HL-60/S4 treated with phorbol 12-myristate 13-acetate at 8.2 ng/mL for 4 days and 3 days (cell line): ENCODE data around the gene C1orf53.

Experiments used
- in situ Hi-C: fragments of 300-500 bp; cut with MboI; formaldehyde crosslinking; loops from 2 replicates; pipeline ENCODE4 v1.15.0; 2022; ENCODE audit warnings: low sequenced_read_pairs

Gene C1orf53

DNA sequence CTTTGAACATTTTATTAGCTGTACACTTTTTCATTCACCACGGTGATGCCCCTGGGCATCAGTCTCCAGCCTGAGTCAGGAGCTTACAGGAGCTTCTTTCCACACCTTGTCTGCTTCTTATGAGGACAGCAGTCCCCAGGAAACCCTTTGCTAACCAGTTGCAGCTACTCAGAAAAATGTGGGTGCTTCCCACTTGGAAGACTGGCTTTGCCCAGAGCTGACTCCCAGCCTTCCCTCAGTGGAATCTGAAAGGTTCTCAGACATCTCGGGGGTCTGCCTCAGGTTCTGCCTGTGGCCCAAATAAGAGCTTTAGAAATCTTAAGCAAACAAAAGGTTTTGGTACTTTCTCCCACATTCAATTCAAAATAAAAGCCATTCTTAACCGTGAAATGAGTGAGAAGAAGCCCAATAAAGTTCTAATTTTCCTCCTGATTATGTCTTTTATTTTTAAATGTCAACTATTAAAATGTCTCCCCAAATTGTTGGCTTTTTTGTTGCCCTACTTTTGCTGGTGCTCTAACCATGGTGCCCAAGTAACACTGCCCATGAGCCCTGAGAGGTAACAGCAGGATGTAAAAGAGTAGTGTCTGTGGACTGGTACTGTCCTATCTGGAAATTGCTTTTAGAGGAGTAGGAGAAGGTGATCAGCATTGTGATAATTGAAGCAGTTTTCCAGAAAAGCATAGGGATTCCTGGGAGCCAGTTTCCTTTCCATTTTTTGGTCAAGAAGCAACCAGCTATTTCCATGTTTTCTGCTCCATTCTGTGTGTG, 5.6 kb downstream of the C1orf53 start:
- in situ Hi-C loops = no loop called here

DNA sequence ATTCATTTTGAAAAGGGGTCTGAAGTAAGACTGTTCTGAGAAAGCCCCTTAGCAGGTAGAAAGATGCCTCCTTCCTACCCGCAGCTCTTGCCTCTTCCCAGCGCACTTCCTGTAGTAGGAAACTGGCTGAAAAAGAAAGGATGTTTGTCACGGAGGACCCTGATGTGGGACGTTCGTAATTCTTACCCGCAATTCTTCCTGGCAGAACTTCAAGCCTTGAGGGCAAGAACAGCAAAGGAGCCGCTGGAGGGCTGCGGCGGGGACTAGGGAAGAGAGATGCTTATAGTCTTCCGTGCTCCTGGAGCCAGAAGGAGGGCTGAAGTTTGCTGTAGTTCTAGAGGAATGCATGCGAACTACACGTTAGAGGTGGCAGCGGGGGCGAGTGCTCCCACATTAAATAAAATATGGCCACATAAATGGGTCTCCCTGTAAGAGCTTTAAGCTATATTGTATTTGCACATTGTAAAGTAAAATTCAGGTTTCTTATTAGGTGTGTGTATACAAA, 6.3 kb downstream of the C1orf53 start:
- in situ Hi-C loops = no loop called here

DNA sequence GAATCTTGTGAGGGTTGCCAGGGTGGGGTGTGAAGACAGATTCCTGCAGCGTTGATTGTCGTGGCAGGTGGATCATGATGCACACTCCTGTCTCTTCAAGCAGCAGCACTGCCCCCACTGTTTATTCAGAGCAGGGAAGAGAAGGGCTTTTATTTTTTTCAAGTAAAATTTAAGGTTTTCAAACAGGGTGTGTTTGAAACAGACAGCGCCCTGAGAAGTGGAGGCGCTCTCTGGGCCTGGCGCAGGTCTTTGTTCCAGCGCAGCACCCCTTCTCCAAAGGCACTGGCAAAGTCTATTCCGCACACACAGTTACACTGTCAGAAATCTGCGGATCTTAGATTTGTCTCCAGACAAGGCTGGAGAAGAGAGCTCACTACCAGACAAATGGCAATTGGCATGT, 7.0 kb downstream of the C1orf53 start:
- in situ Hi-C loops = no loop called here

DNA sequence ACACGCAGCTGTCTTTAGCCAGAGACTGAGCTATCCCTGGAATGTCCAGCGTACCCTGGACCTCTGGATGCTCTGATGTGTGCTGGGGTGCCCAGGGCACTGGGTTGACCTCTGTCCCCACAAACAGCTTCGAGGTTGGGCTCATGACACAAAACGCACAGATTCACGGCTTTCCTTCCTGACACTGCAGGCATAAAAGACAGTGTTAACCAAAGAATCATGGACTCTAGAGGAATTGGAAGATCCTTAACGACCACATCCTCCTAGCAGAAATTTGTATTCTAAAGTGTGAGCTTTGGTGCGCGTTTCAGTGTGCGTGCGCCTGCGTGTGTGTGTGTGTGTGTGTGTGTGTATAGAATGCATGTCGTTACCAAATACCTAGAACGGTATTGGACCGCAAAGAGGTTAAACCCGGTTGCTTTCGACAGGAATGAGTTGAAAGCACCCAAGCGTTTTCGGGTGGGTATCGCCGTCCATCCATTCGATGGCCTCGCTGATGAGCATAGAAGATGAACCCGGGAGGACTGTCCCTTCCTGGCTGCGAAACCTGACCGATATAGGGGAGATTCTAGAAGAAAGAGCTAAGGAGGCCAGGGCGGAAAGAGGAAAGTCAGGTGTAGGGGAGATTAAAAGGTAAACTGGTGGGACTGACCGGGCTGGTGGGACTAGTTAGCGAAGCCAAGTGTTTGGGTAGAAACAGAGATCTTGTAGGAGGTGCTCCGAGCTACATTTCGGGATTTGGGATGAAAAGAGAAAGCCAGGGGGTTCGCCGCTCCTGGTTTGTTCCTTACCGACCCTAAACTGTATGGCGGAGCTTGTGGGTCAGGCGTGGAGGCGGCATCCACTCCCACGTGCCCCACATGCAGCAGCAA, 7.9 kb downstream of the C1orf53 start:
- in situ Hi-C loops = no loop called here

DNA sequence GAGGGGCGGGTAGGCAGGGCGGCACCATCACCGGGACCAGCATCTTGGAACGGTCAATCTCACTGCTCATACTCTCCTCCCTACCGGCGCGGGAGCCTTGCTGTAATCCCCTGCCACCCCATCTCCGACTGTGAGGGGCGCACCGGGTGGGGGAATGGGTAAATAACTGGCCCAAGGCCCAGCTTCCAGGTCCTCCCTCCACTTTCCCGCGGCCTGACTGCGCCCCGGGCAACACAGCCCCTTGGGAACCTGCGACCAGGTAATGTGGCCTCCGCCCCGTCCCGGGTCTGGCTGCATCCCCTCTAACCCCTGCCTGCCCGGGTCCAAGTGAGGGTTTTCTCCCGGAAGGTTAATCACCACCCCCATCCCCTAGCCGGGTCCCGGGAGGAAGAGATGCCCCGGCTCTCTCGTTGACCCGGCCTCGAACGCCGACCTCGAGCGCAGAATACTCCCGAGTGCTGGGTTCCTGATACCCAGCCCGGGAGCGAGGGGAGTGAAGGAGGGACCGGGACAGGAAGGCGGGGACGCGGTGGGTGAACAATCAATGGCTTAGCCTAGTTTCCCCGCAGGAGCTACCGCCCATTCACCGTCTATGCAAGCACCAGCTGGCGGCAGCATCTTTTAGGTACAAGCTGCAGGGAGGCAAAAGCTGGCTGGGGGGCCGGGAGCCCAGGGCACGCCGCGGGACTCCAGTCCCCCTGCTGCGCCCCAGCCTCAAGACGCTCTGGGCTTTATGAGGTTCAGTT, 8.9 kb downstream of the C1orf53 start:
- in situ Hi-C loops = no loop called here

DNA sequence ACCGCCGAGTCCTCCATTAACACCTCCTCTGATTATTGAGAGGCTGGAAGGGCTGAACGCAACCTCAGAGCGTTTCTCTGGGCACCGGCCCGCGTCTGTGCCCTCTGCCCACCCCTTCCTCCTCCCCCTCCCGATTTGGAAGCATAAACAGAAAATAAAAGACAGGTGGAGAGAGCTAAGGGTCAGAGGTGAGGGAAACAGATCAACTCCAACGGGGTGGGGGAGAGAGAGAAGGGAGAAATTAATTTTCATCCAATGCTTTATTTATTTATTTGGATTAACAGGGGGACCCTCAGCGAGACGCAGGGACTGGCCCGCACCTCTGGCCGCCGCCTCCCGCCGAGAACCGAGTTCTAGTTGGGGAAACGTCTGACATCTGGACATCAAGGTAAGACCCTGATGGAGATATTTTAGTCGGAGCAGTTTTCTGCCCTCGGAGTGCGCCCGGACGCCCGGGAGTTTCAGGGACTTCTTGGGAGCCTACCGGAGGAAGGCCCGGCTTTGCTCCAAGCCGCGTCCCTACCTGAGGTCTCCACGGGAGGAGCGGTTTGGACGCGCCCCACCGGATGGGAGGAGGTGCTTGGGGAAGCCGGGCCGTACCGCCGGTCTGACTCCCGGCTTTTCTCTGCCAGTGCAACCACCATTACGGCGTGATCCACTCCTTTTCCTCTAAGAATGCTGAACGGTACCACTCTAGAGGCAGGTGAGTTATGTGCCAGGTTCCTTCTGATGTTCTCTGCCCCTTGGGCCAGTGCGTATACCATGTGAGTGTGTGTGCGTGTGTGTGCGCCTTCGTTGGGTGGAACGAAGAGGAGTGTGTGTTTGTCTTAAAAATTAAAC, 9.6 kb downstream of the C1orf53 start:
- in situ Hi-C loops = no loop called here

DNA sequence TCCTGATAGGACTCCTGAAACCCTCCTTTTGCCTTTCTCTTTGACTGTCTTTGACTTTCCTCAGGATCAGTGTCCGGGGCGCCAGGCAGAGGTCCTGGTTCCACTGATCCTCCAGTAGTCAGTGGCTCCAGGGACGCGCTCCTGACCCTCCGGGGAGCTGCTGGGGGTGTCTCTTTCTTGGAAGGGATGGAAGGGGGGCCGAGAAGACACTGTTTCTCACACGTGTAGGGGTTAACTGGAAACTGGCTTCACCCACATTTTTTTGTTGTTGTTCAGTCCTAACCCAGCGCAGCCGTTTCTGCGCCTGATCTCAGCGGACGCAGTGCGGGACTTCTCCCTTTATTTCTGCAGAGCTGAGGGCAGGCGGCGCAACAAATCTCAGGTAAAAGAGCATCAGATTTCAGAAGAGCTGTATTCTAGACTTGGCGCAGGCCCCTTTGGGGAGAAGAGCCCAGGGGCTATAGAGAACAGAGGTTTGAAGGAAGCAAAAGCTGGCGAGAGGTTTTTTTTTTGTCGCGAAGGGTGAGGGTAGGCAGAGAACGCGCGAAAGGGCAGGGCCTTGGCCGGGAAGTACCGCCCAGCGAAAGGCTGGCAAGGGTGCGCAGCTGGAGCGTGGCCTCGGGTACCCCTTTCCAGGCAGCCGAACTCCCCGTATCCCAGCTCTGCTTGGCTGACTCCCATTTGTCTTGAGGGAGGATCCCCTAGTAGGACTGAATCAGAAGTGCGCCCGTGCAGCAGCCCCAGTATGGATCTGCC, 10.5 kb downstream of the C1orf53 start:
- in situ Hi-C loops = no loop called here

DNA sequence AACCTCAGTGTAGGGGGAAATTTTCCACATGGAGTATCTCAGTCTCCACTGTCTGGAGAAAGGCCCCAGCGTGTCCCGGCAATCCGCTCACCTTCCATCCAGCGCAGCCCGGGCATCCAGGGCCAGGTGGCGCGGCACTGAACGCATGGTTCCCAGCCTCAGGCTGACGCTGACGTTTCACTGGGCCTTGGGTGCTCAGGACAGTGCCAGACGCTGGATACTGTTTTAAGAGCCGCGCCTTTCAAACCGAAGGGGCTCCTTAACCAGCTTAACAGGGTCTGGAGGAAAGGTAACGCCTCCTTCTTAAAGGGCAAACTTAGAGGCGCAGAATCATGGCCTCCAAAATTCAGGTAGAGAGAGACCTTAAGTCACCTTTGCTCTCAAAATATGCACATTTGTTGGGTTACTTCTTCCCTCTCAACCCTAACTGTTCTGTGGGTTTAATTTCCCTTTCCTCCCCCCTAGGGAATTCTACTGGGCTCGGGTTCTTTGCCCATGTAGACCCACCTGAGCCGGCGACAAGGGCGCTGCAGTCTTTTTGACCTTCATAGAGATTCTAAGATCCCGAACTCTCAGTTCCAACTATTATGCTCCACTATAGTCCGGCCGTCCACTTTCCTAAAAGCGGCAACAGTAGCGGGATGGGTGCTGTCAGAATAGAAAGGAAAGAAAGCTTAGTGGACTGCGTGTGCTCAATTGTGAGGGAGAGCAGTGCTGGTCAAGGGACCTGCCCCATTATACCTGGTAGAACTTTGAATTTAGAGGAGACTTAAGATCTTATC, 11.3 kb downstream of the C1orf53 start:
- in situ Hi-C loops = no loop called here

DNA sequence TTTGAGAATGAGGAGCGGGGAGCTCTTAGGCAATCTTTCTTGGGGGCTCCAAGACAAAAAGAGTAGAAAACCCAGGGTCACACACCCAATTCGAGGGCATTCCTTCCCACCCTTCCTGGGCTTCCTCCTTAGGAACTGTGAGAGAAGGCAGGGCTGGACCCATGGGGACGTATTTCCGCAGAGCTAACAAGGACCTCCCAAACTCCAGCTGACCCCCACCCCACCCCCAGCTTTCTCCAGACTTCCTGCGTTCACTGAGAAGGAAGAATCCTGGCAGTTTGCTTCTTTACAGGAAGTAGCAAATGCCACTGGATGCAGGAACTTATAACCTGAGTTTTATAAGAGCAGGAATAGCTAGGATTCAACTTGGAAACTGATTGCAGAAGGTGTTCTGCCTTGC, 12.1 kb downstream of the C1orf53 start:
- in situ Hi-C loops = no loop called here

DNA sequence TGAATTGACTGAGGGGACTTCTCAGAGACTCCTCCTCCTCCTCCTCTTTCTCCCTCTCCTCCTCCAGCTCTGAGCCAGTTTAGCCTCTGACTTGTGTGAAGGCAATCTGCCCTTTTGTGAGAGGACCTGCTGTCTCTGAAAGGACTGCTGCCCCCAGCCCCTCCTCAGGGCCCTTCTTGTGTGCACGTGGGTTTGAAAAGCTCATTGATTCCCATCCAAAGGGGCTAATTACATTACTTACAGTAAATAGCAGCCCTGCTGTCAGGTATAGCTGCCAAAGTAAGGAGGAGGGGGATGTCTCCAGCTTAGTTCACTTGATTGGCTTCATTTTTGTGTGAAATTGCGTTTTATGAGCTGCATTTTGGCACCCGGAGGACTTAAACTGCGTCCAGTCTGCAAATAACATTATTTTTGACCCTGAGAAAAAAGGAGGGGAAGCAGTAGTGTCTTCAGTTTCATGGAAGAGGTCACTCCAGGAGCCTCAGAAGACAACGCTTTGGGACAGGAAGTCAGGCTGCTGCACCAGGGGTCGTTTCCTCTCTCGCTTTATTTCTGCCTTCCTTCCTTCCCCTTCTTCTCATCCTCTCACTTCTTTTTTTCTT, 12.9 kb downstream of the C1orf53 start:
- in situ Hi-C loops = no loop called here

DNA sequence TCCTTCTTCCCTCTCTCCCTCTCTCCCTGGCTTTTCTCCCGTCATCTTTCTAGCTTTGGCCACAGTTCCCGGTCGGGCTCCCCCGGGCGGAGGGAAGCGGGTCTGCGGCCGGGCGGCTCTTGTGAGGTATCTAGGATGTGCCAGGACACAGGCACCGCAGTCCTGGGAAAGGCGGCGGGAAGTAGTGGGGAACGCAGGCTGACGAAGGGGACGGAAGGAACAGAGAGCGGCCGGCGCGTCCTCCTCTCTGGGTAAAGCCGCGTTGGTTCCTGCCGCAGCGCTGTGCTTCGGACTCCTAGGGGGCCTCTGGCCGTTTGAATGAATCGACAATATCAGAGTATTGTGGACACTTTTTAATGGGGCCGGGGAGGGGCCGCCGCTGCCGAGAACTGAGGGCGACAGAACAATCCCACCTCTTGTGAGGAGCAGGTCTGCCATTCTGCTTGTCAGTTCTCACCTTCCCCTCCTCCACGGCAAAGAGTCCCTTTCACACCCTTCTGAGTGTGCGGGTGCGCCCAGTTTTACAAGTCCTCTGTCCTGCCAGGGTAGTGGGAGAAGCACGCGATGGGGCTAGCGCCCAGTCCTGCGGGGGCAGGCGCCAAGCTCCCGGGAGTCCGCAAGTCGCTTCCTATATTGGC, 13.6 kb downstream of the C1orf53 start:
- in situ Hi-C loops = no loop called here

DNA sequence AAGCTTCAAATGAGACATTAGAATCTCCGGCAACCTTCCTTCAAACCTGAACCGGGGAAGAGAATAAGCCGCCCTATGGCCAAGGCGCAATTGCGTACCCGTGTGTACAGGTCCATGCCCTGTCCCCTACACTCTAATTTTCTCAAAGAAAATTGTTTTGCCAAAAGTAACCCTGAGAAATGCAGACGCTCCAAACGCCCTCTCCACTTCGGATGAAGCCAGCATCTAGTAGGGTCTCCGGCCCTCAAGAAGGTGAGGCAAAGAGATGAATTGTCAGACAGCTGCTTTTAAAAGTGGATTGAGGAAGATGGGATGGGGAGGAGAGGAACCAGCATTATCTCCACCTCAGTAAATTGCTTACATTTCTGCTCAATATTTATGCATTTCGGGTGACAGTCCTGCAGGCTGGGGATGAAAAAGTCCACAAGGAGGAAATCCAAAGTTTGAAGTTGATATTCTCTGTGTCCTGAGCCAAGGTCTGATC, 14.1 kb downstream of the C1orf53 start:
- in situ Hi-C loops = no loop called here

DNA sequence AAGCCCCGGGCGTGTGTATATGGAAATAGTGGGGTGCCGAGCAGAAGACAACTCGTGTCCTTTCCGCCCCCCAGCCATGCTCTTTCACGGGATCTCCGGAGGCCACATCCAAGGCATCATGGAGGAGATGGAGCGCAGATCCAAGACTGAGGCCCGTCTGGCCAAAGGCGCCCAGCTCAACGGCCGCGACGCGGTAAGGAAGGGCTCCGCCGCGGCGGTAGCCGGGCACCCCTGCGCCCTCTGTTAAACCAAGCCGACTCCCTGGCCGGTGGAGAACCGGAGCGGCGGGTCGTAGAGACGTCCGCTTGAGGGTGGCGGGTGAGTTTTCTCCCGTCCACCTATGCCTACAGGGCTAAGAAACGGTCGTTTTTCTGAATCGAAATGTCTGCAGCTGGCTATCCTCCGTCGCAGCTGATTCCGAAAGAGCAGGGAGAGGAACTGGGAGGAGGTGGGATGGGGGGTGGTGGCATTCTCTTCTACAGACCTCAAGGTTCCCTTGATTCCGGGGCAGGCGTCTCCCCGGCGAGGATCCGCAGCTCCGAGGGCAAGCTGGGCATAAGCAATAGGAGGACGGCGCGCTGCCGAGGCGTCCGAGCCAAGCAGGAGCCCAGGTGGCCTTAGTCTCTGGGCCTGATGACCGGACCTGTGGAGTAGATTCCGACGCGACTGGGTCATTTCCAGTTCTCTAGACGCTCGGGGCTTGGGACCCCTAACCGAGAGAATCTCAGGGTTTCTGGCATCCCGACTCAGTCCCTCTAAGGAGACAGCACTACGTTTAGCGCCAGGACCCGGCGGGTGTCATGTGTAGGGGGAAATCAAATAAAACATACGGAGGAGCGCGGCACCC, 15.6 kb downstream of the C1orf53 start:
- in situ Hi-C loops = no loop called here

DNA sequence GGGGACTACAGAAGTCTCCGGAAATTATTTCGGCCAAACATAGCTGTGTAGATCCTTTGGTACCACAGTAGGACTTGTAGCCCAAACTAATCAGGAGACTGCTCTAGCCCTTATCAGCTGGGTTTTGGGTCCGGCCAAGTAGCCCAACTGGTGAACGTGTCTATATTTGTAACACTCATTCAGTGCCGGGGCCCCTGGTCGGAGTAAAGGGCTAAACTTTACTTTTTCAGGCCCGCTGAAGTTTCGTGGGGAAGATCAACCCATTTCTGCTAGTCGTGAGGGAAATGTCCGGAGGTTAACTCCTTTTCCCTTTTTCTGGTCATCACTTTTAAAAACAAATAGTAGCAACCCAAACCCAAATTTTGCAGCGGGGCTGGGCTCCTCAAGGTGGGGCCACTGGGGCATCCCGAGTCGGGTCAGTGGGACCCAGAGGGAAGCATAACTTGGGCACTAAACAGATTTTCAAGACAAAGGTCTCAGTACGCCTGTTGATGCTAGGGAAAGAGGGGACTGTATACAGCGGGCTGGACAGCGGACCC, 16.4 kb downstream of the C1orf53 start:
- in situ Hi-C loops = no loop called here

DNA sequence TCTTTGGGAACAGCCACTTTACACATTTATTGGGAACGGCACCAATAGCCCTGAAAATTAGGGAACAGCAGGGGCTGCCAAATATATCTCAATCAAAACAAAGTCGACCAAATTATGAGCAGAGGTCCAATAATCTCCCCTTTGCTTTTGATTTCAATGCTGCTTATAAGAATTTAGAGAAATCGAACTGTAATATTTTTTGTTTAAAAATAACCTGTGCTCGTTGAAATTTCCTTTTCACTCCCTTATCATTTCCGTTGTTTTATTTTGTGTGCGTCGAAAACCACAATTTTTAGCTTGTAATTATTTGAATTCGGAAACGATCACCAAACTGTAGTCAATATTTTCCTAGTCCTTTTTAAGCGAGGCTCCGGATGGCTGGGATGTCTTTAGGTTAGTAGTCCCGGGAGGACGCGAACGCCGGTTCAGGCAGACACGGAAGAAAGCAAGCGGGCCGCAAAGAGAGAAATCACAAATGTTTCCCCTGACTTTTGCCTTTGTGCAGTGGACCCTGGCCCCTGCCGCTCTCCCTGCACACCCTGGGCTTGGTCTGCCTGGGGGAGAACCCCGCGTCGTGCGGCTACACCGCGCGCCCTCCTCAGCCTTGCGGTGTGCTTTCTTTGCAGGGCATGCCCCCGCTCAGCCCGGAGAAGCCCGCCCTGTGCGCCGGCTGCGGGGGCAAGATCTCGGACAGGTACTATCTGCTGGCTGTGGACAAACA, 17.1 kb downstream of the C1orf53 start:
- in situ Hi-C loops = no loop called here

DNA sequence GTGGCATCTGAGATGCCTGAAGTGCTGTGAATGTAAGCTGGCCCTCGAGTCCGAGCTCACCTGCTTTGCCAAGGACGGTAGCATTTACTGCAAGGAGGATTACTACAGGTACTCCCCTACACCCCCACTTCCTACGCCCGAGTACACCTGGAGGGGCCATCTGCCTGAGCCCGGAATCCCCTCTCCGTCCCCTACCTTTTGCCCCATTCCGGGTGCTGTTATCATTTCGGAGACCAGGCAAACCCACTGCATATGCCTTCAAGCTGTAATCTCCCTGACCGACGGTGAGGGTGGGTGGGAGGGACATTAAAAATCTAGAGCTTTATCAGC, 17.6 kb downstream of the C1orf53 start:
- in situ Hi-C loops = no loop called here
